ENCODE results near the gene SMYD3.

GRCh38 chr1:246265481-246265880 is 241.6 kb downstream of the SMYD3 start:
- TF ChIP-seq CTCF (IDR thresholded peaks at IDR 0.05): no peak
- no peak for TF ChIP-seq POLR2A (IDR thresholded peaks at IDR 0.05)
